ENCODE data around the gene KIAA0930.

The KIAA0930 gene

GRCh38 chr22:45185718-45186514 is 54.8 kb downstream of the KIAA0930 start:
- no peak overlapping the region for H3K4me3 ChIP-seq (replicated peaks in 1 of 2; ENCODE audit: low read depth in 2 of 2, low read length in 2 of 2)
- DNase-seq (ENCODE audit: low read depth in 2 of 2): no peak
- no peak for TF ChIP-seq CTCF (IDR thresholded peaks at IDR 0.05; ENCODE audit: low read depth, low read length)

- TF ChIP-seq CTCF (IDR thresholded peaks at IDR 0.05; ENCODE audit: low read depth, low read length): no peak
- DNase-seq (ENCODE audit: low read depth in 2 of 2): no peak
Measured at GRCh38 chr22:45183974-45184373, 56.7 kb downstream of the KIAA0930 start.

GRCh38 chr22:45181766-45182165 is 58.9 kb downstream of the KIAA0930 start:
- no peak for DNase-seq (ENCODE audit: low read depth in 2 of 2)

More at GRCh38 chr22:45183974-45184373, 56.7 kb downstream of the KIAA0930 start:
- no peak overlapping the region for H3K4me3 ChIP-seq (replicated peaks in 1 of 2; ENCODE audit: low read depth in 2 of 2, low read length in 2 of 2)

GRCh38 chr22:45181240-45181639 is 59.5 kb downstream of the KIAA0930 start:
- no peak overlapping the region for H3K4me3 ChIP-seq (replicated peaks in 1 of 2; ENCODE audit: low read depth in 2 of 2, low read length in 2 of 2)
- no peak for DNase-seq (ENCODE audit: low read depth in 2 of 2)
- no peak for TF ChIP-seq CTCF (IDR thresholded peaks at IDR 0.05; ENCODE audit: low read depth, low read length)

More at GRCh38 chr22:45181766-45182165, 58.9 kb downstream of the KIAA0930 start:
- no peak overlapping the region for H3K4me3 ChIP-seq (replicated peaks in 1 of 2; ENCODE audit: low read depth in 2 of 2, low read length in 2 of 2)
- no peak for TF ChIP-seq CTCF (IDR thresholded peaks at IDR 0.05; ENCODE audit: low read depth, low read length)

GRCh38 chr22:45180146-45180679 is 60.5 kb downstream of the KIAA0930 start:
- no peak for TF ChIP-seq CTCF (IDR thresholded peaks at IDR 0.05; ENCODE audit: low read depth, low read length)
- DNase-seq (ENCODE audit: low read depth in 2 of 2): no peak
- H3K4me3 ChIP-seq (replicated peaks in 1 of 2; ENCODE audit: low read depth in 2 of 2, low read length in 2 of 2): no peak overlapping the region

GRCh38 chr22:45179276-45180049 is 61.2 kb downstream of the KIAA0930 start:
- DNase-seq (ENCODE audit: low read depth in 2 of 2): no peak
- no peak overlapping the region for H3K4me3 ChIP-seq (replicated peaks in 1 of 2; ENCODE audit: low read depth in 2 of 2, low read length in 2 of 2)
- TF ChIP-seq CTCF (IDR thresholded peaks at IDR 0.05; ENCODE audit: low read depth, low read length): no peak
